GM12873 (cell line): ENCODE measurements around the gene PARK7.

Experiments used
- CTCF ChIP-seq: IDR thresholded peaks from 2 replicates; pipeline ENCODE4 v1.5.1; 2012; ENCODE audit warnings: low read depth, mild to moderate bottlenecking, moderate library complexity, low read length, control low read depth; ENCODE audit not compliant: insufficient read depth; ENCODE audit errors: missing control alignments

Gene PARK7

GRCh38 chr1:8033322-8033721 is 71.8 kb downstream of the PARK7 start:
- no peak for TF ChIP-seq CTCF
